Measurements from ENCODE around the gene SERINC2.

Gene SERINC2

DNA sequence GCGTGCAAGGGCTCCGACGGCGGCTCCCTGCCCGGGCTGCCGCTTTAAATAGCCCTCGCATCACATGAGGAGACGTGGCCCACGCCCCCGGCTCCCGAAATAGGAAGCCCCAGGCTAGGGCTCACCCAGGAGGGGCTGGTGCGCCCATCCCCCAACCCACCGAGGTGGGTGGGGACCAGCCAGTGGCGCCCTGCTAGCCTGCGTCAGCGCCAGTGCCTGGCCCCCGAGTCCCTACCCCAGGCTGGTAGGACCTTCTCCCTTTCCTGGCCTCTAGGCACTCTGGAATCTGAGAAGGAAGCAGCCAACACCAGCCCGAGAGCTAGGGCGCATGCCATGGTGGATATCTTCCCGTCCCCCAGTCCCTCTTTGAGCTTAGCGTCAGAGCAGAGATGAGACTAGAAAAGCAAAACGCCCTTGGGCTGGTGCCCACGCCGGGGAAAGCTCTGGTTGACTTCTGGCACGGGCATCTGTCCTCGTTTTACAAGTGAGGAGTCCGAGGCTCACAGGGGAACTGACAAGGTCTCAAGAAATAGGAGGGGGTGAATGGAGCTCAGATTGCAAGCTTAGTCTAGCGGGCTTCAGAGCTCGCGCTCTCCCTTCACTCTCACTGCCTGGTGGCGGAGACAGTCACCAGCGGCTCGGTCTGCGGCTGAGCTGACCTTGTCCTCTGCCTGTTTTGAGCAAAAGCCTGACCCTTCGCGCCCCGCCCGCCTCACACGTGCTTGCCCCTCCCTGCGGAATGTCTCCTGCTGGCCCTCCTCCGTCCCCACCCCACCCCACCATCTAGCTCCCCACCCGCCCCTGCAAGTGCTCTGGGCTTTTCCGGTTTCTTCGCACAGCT is 39.7 kb upstream of the SERINC2 start, which contains the start of gene FABP3:
Gene FABP3, minus strand, starts transcription at position 21 of the 841 bp plus-strand sequence. CDS start 62 bp downstream, outside the sequence.
- peaks cover 22% of the 10 kb centered on the region for H3K4me1 ChIP-seq
- peak within 1 kb of the TSS; percentile 75 for H3K9ac ChIP-seq
- H3K9me3 ChIP-seq = no peaks in the 10 kb centered on the region
- H3K27me3 ChIP-seq = peaks cover 6% of the 10 kb centered on the region; the same call in 1 of the 2 replicates
- H3K4me3 ChIP-seq = peak within 1 kb of the TSS; percentile 67
- H3K36me3 ChIP-seq = no peaks in the 10 kb centered on the region
- H4K20me1 ChIP-seq = no peaks in the 10 kb centered on the region
- peak within 1 kb of the TSS; percentile 66 for H3K27ac ChIP-seq
- H3K4me2 ChIP-seq = peak within 1 kb of the TSS; percentile 99
- TF ChIP-seq Cebpa-rat (IDR thresholded peaks at IDR 0.05) = no peak

DNA sequence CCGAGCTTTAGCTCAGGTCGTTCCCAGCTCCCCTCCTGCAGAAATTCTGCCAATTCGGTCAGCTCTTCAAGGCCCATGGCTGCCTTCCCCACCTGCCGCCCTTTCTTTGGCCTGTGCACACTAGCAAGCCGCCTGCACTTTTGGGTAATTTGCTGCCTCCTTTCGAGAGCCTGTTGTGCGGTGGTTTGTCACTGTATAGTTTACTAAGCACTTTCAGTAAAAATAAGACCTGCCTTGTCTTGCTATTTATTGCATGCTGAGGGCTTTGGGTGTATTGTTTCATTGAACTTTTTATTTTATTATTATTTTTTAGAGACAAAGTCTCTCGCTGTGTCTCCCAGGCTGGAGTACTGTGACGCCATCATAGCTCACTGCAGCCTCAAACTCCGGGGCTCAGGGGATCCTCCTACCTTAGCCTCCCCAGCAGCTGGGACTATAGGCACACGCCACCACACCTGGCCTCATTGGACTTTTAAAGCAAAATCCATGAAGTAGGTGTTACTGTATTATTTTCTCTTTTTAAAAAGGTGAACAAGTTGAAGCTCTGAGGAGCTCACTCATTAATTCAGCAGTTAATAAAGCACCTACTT is 39.0 kb upstream of the SERINC2 start:
- peaks cover 22% of the 10 kb centered on the region for H3K4me1 ChIP-seq

DNA sequence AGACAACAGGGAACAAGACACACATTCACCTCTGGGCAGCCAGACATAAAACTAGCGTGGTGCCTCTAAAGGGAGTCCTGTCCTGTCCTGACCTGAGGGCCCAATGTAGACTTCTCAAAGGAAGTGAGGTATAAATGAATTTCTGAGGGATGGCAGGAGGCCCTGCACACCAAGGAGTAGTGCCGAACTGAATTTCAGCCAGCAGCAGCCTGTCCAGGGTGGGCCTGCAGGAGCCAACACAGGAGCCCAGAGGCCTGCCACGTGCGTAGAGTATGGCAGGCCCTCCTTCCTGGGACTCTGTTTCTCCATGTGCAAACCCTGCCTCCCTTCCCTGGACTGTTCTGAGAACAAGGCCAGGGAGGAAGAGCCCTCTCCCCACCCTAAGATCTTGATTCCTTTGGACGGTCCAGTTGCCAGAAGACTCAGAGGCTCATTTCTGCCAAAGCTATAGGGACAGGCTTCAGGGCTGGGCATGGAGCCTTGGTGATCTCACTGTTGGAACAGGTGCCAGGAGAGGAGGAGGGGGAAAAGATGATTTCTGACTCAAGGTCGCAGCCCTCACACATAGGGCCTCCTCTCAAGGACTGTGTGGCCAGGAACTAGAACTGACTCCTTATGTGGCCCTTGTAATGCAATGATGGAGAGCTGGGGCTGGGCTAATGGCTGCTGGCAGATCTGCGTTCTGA is 38.4 kb upstream of the SERINC2 start:
- Histone ChIP-seq H3K4me1 (peaks cover 22% of the 10 kb centered on the region), H3K27ac (no peak overlapping the region), H3K36me3 (no peaks in the 10 kb centered on the region), H3K4me2 (no peak overlapping the region), H4K20me1 (no peaks in the 10 kb centered on the region), H3K9ac (no peak overlapping the region), H3K4me3 (no peak overlapping the region), H3K27me3 (peaks cover 6% of the 10 kb centered on the region; the same call in 1 of the 2 replicates), H3K9me3 (no peaks in the 10 kb centered on the region)
- TF ChIP-seq Cebpa-rat (IDR thresholded peaks at IDR 0.05) = no peak

More for the DNA sequence above, 39.0 kb upstream of the SERINC2 start:
- peak overlapping the region; percentile 75; the same call in 1 of the 2 replicates for H3K9ac ChIP-seq
- H3K4me3 ChIP-seq = peak overlapping the region; percentile 67; the same call in 1 of the 2 replicates
- H3K36me3 ChIP-seq = no peaks in the 10 kb centered on the region
- H4K20me1 ChIP-seq = no peaks in the 10 kb centered on the region
- TF ChIP-seq Cebpa-rat (IDR thresholded peaks at IDR 0.05) = no peak
- no peak overlapping the region for H3K27ac ChIP-seq
- H3K9me3 ChIP-seq = no peaks in the 10 kb centered on the region
- peaks cover 6% of the 10 kb centered on the region; the same call in 1 of the 2 replicates for H3K27me3 ChIP-seq
- H3K4me2 ChIP-seq = peak overlapping the region; percentile 99

DNA sequence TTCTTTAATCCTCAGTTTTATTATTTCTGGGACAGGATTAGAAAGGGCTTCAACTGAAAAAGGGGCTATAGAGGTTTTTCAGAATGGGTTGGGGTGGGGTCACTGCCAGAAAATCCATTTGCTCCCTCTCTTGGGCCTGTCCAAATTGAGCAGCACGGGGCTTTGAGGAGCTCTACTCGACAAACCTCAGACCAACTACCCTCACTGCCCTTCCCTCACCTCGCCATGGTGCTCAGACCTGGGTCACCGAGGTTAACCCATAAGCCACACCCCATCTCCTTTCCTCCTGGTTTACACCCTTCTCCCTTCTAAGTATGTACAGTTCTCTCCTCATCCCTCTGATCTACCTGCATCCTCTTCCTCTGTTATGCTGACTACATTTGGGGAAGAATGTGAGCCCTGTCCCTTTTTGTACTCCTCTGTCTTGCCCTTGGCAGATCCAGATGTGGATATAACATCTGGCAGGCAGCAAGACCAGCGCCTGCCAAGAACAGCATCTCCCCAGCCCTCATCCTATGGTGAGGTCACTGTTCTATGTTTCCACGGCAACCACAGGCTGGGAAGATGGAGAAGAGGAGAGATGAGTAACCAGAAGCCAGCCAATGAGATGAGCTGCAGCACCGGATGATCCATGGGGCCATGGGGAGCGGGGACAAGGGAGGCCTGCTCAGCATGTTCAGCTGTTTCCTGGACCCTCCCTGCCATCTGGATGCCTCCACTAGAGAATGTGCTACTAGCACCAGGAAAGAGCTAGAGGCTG is 36.5 kb upstream of the SERINC2 start:
- Histone ChIP-seq H3K27me3 (peaks cover 6% of the 10 kb centered on the region; the same call in 1 of the 2 replicates), H3K9me3 (no peaks in the 10 kb centered on the region), H3K4me1 (peaks cover 22% of the 10 kb centered on the region), H3K36me3 (no peaks in the 10 kb centered on the region), H3K4me2 (no peak overlapping the region), H3K4me3 (no peak overlapping the region), H3K27ac (no peak overlapping the region), H4K20me1 (no peaks in the 10 kb centered on the region), H3K9ac (no peak overlapping the region)
- no peak for TF ChIP-seq Cebpa-rat (IDR thresholded peaks at IDR 0.05)

DNA sequence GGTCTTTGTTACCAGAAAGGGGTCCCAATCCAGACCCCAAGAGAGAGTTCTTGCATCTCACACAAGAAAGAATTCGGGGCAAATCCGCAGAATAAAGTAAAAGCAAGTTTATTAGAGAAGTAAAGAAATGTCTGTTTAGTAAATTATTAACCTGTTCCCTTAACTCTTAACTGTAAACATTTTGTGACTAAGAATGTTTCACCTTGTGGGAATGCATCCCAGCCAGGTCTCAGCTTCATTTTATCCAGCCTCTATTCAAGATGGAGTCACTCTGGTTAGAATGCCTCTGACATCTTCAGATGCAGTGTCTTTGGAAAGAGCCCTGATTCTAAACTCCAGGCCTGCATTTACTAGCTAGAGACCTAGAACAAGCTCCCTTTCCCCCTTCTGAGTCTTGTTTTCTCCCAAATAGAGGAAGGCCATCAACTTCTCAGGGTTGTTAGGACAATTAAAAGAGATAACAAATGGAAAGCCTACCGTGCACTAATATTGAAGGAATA is 35.6 kb upstream of the SERINC2 start:
- Histone ChIP-seq H4K20me1 (no peaks in the 10 kb centered on the region), H3K9me3 (no peaks in the 10 kb centered on the region), H3K36me3 (no peaks in the 10 kb centered on the region), H3K4me2 (no peak overlapping the region), H3K27ac (no peak overlapping the region), H3K4me3 (no peak overlapping the region), H3K4me1 (peaks cover 16% of the 10 kb centered on the region), H3K27me3 (peaks cover 6% of the 10 kb centered on the region; the same call in 1 of the 2 replicates), H3K9ac (no peak overlapping the region)
- no peak for TF ChIP-seq Cebpa-rat (IDR thresholded peaks at IDR 0.05)

DNA sequence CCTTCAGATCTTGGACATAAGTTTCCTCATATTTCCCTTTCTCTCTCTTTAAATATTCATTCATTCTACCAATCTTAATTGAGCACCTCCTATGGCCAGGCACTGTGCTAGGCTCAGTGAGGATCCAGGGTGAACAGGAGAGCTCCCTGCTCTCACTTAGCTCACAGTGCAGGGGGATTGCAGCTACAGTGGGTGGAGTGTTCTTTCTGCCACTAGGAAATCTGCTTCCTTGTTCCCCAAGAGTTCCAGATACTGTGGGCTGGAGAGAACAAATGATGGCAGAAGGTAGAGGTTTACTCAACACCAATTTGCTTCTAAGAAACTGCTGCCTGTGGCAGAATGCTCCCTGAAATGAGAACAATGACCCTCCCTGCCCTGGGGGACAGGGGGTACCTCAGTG is 35.0 kb upstream of the SERINC2 start:
- H3K27ac ChIP-seq = no peak overlapping the region
- no peaks in the 10 kb centered on the region for H3K36me3 ChIP-seq
- no peak overlapping the region for H3K9ac ChIP-seq
- no peak overlapping the region for H3K4me2 ChIP-seq
- no peaks in the 10 kb centered on the region for H4K20me1 ChIP-seq
- H3K9me3 ChIP-seq = no peaks in the 10 kb centered on the region
- H3K27me3 ChIP-seq = peaks cover 2% of the 10 kb centered on the region; the same call in 1 of the 2 replicates
- TF ChIP-seq Cebpa-rat (IDR thresholded peaks at IDR 0.05) = no peak
- H3K4me3 ChIP-seq = no peak overlapping the region
- peaks cover 10% of the 10 kb centered on the region for H3K4me1 ChIP-seq

DNA sequence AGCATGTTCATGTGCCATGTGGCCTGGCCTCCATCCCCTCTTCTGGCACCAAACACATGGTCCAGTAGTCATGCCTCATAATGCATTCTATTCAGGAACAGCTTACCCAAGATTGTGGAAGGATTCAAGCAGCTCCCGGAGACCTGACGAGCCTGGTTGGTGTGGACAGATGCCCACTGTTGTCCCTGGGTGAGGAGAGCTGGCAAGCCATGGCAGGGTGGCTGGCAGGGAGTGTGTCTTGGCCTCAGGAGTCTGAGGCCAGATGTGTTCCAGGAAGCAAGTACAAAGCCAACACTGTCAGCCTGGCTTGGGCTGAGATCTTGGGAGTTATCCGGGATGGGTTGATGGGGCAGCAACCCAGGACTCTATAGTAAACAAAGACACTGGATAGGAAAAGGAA is 32.8 kb upstream of the SERINC2 start:
- H4K20me1 ChIP-seq = no peaks in the 10 kb centered on the region
- no peak overlapping the region for H3K4me3 ChIP-seq
- no peaks in the 10 kb centered on the region for H3K36me3 ChIP-seq
- TF ChIP-seq Cebpa-rat (IDR thresholded peaks at IDR 0.05) = no peak
- no peak overlapping the region for H3K4me2 ChIP-seq
- H3K27ac ChIP-seq = no peak overlapping the region
- no peak overlapping the region for H3K9ac ChIP-seq
- no peaks in the 10 kb centered on the region for H3K27me3 ChIP-seq
- H3K4me1 ChIP-seq = no peaks in the 10 kb centered on the region
- H3K9me3 ChIP-seq = no peaks in the 10 kb centered on the region

DNA sequence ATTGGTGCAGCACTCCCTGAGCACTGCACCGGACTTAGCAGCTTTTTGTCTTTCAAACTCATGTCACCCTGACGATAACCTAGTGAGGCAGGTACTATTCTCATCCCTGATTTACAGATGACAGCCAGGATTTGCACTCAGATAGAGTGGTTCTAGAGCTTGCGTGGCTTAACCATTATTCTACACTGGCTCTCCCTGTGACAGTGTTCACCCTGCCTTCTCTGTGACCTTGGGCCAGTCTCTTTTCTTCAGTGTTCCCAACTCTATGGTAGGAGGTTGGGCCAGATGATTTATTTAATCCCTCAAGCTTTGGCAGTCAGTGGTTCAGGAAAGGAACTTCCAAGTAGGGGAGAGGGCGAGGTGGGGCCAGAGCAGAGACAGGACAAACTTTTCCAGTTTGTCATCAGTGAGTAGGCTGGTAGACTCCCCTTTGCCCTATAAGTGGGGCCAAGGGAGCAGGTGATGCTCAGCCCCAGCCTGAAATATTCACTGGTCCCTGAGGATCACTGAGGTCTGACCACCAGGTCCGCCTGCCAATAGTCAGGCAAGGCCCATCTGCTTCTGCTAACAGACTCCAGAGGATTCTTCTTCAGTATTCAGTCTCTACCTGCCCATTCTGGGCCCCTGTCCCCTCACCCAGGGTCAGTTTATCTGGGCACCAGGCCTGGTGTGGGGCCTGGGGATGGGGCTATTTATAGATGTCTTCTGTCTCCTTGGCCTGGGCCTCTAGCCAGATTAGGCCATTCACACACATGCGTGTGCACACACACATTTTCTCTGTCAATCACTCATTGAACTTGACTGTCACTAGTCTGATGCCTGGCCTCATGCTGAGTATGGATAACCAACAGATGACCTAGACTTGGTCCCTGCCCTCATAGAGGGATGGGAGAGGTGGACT is 31.4 kb upstream of the SERINC2 start:
- no peaks in the 10 kb centered on the region for H3K27me3 ChIP-seq
- TF ChIP-seq Cebpa-rat (IDR thresholded peaks at IDR 0.05) = no peak
- no peaks in the 10 kb centered on the region for H3K9me3 ChIP-seq
- no peak overlapping the region for H3K4me3 ChIP-seq
- no peaks in the 10 kb centered on the region for H3K4me1 ChIP-seq
- H3K27ac ChIP-seq = no peak overlapping the region
- no peaks in the 10 kb centered on the region for H3K36me3 ChIP-seq
- H4K20me1 ChIP-seq = no peaks in the 10 kb centered on the region
- no peak overlapping the region for H3K9ac ChIP-seq
- H3K4me2 ChIP-seq = no peak overlapping the region
